ENCODE data around the gene LPAR2.
"Not testable (repeated sequence)": the region's sequence is repeated elsewhere in the genome, so short reads cannot be mapped to it uniquely, and the experiment has no call there.

LPAR2 gene

DNA sequence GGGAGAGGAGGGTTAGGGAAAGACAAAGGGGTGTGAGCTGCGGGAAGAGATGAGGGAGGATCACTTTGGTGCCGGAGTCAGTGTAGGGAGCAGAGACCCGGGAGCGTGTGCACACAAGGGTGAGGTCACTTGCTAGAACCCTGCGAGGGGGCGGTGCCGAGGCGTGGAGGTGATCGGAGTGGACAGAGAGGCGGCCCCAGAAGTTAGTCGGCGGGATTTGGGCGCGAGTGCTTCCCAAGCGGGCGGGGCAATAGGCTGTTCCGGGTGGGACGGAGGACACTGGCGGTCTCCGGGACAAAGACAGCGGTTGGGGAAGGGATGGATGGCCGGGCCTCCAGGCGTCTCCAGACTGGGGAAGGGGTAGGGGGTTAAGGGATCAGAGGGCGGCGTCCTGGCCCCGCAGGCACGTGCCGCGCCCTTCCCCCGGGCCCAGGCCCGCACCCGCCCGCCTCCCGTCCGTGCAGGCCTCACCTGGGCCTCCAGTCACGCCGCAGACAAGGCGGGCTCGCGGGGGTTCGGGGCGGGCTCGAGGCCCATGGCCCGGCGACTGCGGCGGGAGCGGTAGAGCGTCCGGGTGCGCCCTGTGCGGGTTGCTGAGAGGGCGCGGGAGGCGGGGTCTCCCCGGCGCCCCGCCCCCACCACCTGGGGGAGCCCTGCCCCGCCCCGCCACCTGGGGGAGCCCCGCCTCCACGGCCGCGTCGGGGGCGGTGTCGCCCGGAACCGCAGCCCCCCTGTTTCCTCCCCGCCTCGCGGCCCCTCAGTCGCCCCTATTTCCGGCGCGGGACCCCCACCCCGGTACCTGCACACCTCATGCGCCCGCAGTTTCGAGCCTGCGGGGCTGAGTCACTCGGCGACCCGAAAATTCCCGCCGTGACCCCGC lies at the start of gene LPAR2:
LPAR2 (minus strand) TSS at position 600 of the 880 bp plus-strand sequence. CDS start 945 bp downstream, outside the sequence.
- no peak for FAIRE-seq

DNA sequence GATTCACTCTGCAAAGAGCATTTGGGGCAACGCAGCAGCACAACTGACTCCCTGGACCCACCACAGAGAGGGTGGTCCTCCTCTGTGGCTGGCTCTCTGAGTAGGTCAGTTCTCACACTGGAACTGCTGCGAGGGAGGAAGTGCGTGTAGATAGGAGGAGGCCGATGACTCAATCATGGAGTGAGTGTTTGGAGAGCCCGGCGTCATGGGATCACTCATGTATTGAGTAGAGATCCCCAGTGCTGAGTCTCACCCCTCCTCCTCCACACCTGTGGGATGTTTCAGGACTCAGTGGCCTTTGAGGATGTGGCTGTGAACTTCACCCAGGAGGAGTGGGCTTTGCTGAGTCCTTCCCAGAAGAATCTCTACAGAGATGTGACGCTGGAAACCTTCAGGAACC lies 49.6 kb upstream of the LPAR2 start:
- no peak for FAIRE-seq

- FAIRE-seq = no peak
Observed at GRCh38 chr19:19674315-19674714, 46.3 kb upstream of the LPAR2 start.

DNA sequence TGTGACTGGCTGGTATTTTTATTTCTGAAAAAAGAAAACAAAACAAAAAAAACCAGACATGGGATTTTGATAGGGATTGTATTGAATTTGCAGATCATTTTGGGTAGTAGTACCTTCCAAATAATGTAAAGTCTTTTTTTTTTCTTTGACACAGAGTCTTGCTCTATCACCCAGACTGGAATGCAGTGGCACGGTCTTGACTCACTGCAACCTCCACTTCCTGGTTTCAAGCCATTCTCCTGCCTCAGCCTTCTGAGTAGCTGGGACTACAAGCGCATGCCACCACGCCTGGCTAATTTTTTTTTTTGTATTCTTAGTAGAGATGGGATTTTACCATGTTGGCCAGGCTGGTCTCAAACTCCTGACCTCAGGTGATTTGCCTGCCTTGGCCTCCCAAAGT lies 44.8 kb upstream of the LPAR2 start:
- FAIRE-seq = no peak

DNA sequence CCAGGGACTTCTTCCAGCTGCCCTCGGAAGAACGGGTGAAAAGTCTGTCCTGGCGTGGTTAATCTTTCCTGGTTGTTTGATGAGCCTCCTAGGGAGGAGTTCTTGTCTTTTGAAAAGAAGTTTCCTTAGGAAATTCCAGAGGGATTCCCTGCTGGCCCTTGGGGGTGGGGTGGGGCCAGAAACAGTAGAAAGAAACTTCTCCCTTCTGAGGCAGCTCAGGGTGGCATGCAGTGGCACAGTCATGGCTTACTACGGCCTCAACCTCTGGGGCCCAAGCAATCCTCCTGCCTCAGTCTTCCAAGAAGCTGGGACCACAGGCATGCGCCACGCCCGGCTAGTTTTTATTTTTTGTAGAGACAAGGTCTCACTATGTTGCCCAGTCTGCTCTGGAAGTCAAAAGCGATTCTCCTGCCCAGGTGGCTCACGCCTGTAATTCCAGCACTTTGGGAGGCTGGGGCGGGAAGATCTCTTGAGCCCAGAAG lies 42.1 kb upstream of the LPAR2 start:
- no peak for FAIRE-seq

DNA sequence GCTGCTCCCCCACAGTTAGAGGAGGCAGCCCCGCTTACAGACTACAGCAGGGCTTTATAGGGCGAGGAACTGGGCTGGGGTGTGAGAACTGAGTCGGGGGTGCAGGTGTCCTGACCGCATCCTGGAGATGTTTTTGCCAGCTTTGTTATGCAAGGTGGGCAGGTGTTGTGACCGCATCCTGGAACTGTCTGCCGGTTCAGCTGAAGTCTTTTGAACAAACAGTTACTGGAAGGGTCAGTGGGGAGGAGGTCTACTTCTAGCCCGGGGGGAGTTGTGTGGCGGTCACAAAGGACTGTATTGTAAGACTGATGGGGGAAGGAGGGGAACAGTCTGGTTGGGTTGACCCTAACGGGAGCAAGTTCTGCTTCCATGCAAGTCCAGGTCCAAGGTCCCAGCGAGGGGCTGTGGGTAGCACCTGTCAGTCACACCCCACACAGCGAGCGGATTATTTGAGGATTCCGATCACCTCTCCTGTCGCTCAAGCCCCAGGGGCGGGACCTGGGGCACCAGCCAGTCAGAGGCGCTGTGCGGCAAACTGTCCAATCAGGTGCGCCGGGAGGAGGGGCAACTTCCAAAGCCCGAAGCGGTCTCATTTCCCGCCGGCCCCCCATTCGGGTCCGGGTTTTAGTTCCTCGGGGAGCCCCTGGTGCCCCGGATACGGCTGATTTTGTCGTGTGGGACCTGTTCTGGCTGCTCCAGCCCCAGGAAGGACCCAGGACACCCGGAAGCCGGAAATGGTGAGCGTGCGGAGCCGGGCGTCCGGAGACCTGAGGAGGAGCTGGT lies 40.4 kb upstream of the LPAR2 start, which contains the start of gene ZNF101:
ZNF101 (plus strand) TSS at position 610 of the 783 bp plus-strand sequence; CDS start at position 735, 125 bp downstream.
- no peak for FAIRE-seq

- not testable (repeated sequence) for FAIRE-seq
Observed at GRCh38 chr19:19665420-19665948, 37.5 kb upstream of the LPAR2 start.

DNA sequence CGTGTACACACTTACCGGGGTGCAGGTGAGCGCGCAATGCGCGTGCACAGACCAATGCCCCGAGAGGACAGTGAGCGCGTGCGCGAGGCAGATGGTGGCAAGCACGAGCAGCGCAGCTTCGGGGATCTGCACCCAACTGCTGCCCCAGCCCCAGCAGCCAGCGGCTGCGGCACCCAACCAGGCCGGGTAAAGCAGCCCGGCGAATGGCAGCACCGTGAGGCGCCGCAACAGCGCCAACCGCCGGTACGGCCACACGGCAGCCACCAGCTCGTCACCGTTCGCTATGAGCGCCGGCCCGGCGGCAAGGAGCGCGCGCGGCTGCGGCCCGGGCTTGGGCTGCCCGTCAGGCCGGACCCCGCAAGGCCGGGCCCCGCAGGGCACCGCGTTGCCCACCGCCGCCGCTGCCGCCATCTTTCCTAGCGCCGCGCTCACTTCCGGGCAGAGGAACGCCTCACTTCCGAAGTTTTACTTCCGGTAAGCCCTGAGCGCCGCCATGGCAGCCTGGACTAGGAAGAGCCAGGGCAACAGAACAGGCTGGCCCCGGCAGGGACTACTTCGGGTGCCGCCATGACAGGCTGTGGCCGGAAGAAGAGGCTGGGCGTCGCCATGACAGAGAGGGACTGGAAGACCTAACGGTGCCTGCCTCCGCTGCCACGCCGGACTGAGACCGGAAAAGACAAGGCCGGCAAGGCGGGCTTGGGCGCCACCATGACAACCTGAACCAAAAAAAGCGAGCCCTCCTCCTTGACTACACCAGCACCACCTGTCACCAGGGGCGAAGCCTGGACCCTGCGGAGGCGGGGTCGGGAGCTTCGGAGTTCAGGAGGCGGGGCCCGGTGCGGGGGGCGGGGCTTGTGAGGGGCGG lies 35.5 kb upstream of the LPAR2 start, which contains the start of gene ATP13A1:
ATP13A1 (minus strand) TSS at position 421 of the 865 bp plus-strand sequence; CDS start at position 411, 10 bp downstream.
- FAIRE-seq = no peak

GRCh38 chr19:19662871-19663255 lies 34.8 kb upstream of the LPAR2 start:
- no peak for FAIRE-seq

- no peak for FAIRE-seq
Observed at GRCh38 chr19:19662344-19662743, 34.3 kb upstream of the LPAR2 start.

GRCh38 chr19:19661675-19662251 lies 33.7 kb upstream of the LPAR2 start:
- no peak for FAIRE-seq

GRCh38 chr19:19661141-19661674 lies 33.2 kb upstream of the LPAR2 start:
- no peak for FAIRE-seq

DNA sequence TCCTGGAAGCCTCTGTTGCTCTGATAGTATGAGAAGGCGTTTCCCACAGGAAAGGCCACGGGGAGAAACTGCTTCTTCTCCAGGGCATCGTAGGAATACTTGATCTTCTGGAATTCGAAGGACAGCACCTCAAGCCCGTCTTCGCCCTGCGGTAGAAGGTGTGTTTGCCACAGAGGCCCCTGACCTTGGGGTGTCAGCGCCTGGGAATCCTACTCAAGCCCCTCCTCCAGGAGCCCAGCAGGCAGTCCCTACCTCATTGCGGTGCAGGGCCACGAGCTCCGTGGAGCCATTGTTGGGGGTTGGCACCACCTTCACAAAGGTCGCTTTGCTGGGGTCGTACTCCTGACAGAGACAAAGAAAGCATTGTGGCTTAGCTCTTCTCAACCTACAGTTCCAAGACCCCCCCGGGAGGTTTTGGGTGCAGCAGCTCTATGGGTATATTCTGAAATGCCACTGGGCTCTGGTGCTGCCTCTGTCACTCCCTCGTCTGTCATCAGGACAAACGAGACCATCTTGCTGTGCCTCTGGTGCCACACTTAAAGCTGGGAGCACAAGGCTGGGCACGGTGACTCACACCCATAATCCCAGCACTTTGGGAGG lies 31.7 kb upstream of the LPAR2 start:
- FAIRE-seq = no peak

- FAIRE-seq = no peak
Observed at GRCh38 chr19:19657397-19657783, 29.4 kb upstream of the LPAR2 start.

- no peak for FAIRE-seq
Observed at GRCh38 chr19:19656451-19657396, 28.7 kb upstream of the LPAR2 start.

DNA sequence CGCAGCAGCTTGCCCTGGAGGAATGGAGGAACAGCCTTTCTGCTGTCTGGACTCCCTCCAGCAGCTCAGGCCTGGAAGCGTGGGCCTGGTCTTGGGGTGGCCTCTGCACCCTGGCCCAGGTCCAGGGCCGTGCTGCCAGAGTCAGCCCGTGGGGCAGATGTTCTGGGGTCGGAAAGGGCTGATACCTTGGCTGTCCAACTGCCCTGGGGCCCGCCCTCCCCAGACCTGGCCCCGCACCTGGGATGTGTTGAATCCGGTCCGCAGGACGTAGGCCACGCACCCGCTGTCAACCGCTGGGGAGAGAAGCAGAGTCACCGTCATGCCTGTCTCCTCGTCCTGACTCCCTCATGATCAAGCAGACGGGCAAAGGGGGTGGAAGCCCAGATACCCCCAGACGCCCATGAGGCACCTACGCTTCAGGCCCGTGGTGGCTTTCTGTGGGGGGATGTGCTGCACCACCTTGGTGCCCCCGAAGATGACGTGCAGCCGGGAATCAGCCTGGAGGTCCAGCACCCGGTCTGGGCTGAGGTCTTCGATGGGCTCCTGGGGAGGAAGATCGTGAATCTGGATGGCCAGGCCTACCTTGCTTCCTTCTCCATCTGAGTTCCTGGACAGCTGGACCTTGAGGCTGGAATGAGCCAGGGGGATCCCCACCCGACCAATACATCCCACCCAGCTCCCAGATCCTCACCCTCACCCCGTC lies 27.8 kb upstream of the LPAR2 start:
- no peak for FAIRE-seq

- FAIRE-seq = no peak
Observed at GRCh38 chr19:19655051-19655594, 27.1 kb upstream of the LPAR2 start.

- FAIRE-seq = no peak
Observed at GRCh38 chr19:19654441-19654840, 26.4 kb upstream of the LPAR2 start.

- FAIRE-seq = no peak
Observed at GRCh38 chr19:19653597-19654147, 25.7 kb upstream of the LPAR2 start.
